PC-3 (cell line): ENCODE data around the gene AHNAK2. TPM values are rescaled to one million over a fixed set of nuclear protein-coding genes. Genes with fewer than 3 reads are reported as not detected.

Experiments used
- ATAC-seq: fragments of 200-7000 bp; cut with Tn5 transposase; 2 replicates; pipeline ENCODE4 v1.9.1; 2020; ENCODE audit warnings: mild to moderate bottlenecking, moderate library complexity
- BruUV-seq: library from RNA; stranded (reverse); fragments of 400-500 nt; replicated peaks from 2 replicates; lab custom pipeline; 2021; lab: Mats Ljungman, UMichigan
- CTCF ChIA-PET: fragments of 300-600 bp; sonication (Branson Sonifier 250); formaldehyde crosslinking; loops from one replicate; lab custom pipeline; 2022; ENCODE audit warnings: antibody characterized with exemption; lab: Charles Lee
- POLR2A ChIA-PET: fragments of 300-600 bp; sonication (Branson Sonifier 250); formaldehyde crosslinking; loops from one replicate; lab custom pipeline; 2022; ENCODE audit warnings: antibody characterized with exemption; ENCODE audit not compliant: unreplicated experiment; lab: Charles Lee
- DNase-seq: peaks from one replicate; pipeline ENCODE4 v3.0.0-alpha.2; 2015
- H2AFZ ChIP-seq: fragments of 300-600 bp; sonication (generic); 2 replicates; pipeline ENCODE4 v1.6.0; 2016; ENCODE audit warnings: antibody characterized with exemption, low read length
- H3F3A ChIP-seq: fragments of 300-600 bp; sonication (generic); one replicate; pipeline ENCODE4 v1.6.0; 2017; ENCODE audit warnings: antibody characterized with exemption, low read length, control low read depth, mild to moderate bottlenecking; ENCODE audit not compliant: unreplicated experiment
- H3K27ac ChIP-seq: fragments of 300-600 bp; sonication (generic); 2 replicates; pipeline ENCODE4 v1.5.1; 2016; ENCODE audit warnings: mild to moderate bottlenecking, low read length
- H3K27me3 ChIP-seq: fragments of 300-600 bp; sonication (generic); 2 replicates; pipeline ENCODE4 v1.6.1; 2016; ENCODE audit warnings: low read length, mixed read lengths
- H3K36me3 ChIP-seq: fragments of 300-600 bp; sonication (generic); 2 replicates; pipeline ENCODE4 v1.6.1; 2016; ENCODE audit warnings: low read depth, mixed run types, low read length, mixed read lengths
- H3K4me1 ChIP-seq: fragments of 300-600 bp; sonication (generic); 2 replicates; pipeline ENCODE4 v1.5.1; 2016; ENCODE audit warnings: low read length; ENCODE audit not compliant: insufficient read depth
- H3K4me2 ChIP-seq: fragments of 300-600 bp; sonication (generic); 2 replicates; pipeline ENCODE4 v1.6.0; 2016; ENCODE audit warnings: low read length
- H3K4me3 ChIP-seq: fragments of 300-600 bp; sonication (generic); 2 replicates; pipeline ENCODE4 v1.5.1; 2016; ENCODE audit warnings: mild to moderate bottlenecking, low read length, mixed read lengths
- H3K79me2 ChIP-seq: fragments of 300-600 bp; sonication (generic); 2 replicates; pipeline ENCODE4 v1.6.1; 2017; ENCODE audit warnings: low read length, mixed read lengths
- H3K9ac ChIP-seq: fragments of 300-600 bp; sonication (generic); 2 replicates; pipeline ENCODE4 v1.6.0; 2016; ENCODE audit warnings: mild to moderate bottlenecking, low read length
- H3K9me2 ChIP-seq: fragments of 300-600 bp; sonication (generic); replicated peaks from 2 replicates; pipeline ENCODE4 v1.6.1; 2016; ENCODE audit warnings: mixed run types, low read length, mixed read lengths
- H3K9me3 ChIP-seq: fragments of 300-600 bp; sonication (generic); 2 replicates; pipeline ENCODE4 v1.6.1; 2016; ENCODE audit warnings: low read length, mixed read lengths
- H4K20me1 ChIP-seq: fragments of 300-600 bp; sonication (generic); 2 replicates; pipeline ENCODE4 v1.6.1; 2016; ENCODE audit warnings: low read length, mixed read lengths
- EZH2 ChIP-seq: fragments of 300-600 bp; sonication (generic); IDR thresholded peaks from one replicate; pipeline ENCODE4 v1.6.1; 2017; ENCODE audit warnings: antibody characterized with exemption, mild to moderate bottlenecking, low read length; ENCODE audit not compliant: unreplicated experiment
- EZH2phosphoT487 ChIP-seq: fragments of 300-600 bp; sonication (generic); IDR thresholded peaks from 2 replicates; pipeline ENCODE4 v1.6.1; 2018; ENCODE audit warnings: mild to moderate bottlenecking, antibody characterized with exemption, low read length, borderline replicate concordance
- intact Hi-C: fragments of 100-400 bp; cut with micrococcal nuclease; formaldehyde crosslinking; loops from 2 replicates; pipeline ENCODE4 v1.9.0; 2023
- total RNA-seq: library from RNA; depleted of rRNA; stranded (reverse); fragments of >200 nt; gene quantifications from 2 replicates; pipeline ENCODE4 v1.2.3, GENCODE V29; 2014
- TF ChIP-seq, protein P1 (sequence below): fragments of 300-600 bp; sonication (generic); conservative IDR thresholded peaks from 2 replicates; pipeline ENCODE4 v1.5.1; 2017; ENCODE audit warnings: antibody characterized with exemption, low read depth, mild to moderate bottlenecking, low read length

Gene AHNAK2
- total RNA-seq, 1 experiment from 2014 or later = 25.0 TPM

DNA sequence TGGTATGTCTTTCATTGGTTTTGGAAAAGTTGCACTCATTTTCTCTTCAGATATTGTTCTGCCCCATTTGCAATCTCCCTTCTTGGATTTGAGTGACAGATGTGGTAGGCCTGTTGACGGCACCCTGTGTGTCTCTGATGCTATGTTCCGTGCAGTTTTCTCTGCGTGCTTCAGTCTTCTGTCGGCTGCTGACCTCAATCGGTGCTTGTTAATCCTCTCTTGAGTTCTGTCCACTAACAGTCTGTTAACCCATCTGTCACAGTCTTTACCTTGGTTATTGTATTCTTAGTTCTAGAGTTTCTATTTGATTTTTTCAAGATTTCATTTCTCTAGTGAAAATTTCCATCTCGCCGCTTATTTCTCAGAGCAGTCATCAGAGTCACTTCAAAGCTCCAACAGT lies 74.2 kb downstream of the AHNAK2 start:
- DNase-seq = no peak
- Histone ChIP-seq H4K20me1 (no peaks in the 10 kb centered on the region), H3F3A (no peaks in the 10 kb centered on the region), H3K79me2 (no peaks in the 10 kb centered on the region), H3K9ac (no peak overlapping the region), H3K36me3 (no peaks in the 10 kb centered on the region), H3K27ac (no peak overlapping the region), H3K9me2 (no peaks in the 10 kb centered on the region), H3K4me1 (no peaks in the 10 kb centered on the region), H2AFZ (no peak overlapping the region), H3K4me3 (no peak overlapping the region), H3K4me2 (no peak overlapping the region), H3K9me3 (no peaks in the 10 kb centered on the region), H3K27me3 (peaks cover 16% of the 10 kb centered on the region; the same call in 1 of the 2 replicates)
- POLR2A ChIA-PET = no interaction called here
- BruUV-seq = no TSS peak
- no peak for ATAC-seq
- intact Hi-C loops = no loop called here
- CTCF ChIA-PET = no interaction called here
- TF ChIP-seq, protein P1, sequence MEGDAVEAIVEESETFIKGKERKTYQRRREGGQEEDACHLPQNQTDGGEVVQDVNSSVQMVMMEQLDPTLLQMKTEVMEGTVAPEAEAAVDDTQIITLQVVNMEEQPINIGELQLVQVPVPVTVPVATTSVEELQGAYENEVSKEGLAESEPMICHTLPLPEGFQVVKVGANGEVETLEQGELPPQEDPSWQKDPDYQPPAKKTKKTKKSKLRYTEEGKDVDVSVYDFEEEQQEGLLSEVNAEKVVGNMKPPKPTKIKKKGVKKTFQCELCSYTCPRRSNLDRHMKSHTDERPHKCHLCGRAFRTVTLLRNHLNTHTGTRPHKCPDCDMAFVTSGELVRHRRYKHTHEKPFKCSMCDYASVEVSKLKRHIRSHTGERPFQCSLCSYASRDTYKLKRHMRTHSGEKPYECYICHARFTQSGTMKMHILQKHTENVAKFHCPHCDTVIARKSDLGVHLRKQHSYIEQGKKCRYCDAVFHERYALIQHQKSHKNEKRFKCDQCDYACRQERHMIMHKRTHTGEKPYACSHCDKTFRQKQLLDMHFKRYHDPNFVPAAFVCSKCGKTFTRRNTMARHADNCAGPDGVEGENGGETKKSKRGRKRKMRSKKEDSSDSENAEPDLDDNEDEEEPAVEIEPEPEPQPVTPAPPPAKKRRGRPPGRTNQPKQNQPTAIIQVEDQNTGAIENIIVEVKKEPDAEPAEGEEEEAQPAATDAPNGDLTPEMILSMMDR = no peak
- TF ChIP-seq EZH2 (no peak), EZH2phosphoT487 (no peak)

DNA sequence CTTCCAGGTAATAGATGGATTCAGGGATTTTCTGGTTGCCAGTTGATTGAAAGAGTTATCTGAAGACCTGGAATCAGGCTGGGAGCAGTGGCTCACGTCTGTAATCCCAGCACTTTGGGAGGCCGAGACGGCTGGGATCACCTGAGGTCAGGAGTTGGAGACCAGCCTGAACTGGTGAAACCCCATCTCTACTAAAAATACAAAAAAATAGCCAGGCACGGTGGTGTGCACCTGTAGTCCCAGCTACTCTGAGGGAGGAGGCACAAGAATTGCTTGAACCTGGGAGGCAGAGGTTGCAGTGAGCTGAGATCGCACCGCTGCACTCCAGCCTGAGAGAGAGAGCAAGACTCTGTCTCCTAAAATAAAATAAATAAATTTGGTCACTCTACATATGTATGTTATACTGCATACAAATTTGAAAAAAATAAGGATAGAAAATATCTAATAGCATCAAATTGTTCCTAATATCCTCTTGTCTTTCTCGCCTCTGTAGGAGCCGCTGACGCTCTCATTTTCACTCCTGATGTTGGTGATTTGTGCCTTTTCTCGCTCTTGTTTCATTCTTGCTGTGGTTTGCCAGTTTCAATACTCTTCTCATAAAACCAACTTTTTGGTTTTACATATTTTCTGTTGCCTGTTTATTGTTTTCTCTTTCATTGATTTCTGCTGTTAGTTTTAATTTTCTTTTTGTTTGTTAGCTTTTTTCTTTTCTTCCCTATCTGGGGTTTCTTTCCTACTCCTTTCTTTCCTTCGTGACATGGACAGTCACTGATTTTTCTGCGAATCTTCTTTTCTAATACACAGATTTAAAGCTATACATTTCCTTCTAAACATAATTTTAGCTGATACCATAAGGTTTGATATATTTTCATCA lies 77.3 kb downstream of the AHNAK2 start:
- no peaks in the 10 kb centered on the region for H3K79me2 ChIP-seq
- H3K36me3 ChIP-seq = no peaks in the 10 kb centered on the region
- peaks cover 9% of the 10 kb centered on the region; the same call in 1 of the 2 replicates for H3K27me3 ChIP-seq
- POLR2A ChIA-PET = interaction anchor here (0.7 kb wide), 1 partner anchor 105 kb away, joined by 10 read pairs; no protein-coding TSS in a partner anchor
- H3K9ac ChIP-seq = no peak overlapping the region
- no peak overlapping the region for H2AFZ ChIP-seq
- TF ChIP-seq EZH2 = no peak
- TF ChIP-seq, protein P1 = no peak
- TF ChIP-seq EZH2phosphoT487 = no peak
- no peak overlapping the region for H3K27ac ChIP-seq
- no peaks in the 10 kb centered on the region for H3K9me2 ChIP-seq
- DNase-seq (no peak), ATAC-seq (no peak)
- no TSS peak for BruUV-seq
- H4K20me1 ChIP-seq = no peaks in the 10 kb centered on the region
- no peaks in the 10 kb centered on the region for H3K4me1 ChIP-seq
- no peak overlapping the region for H3K4me3 ChIP-seq
- intact Hi-C loops = no loop called here
- CTCF ChIA-PET = no interaction called here
- H3F3A ChIP-seq = no peaks in the 10 kb centered on the region
- H3K4me2 ChIP-seq = no peak overlapping the region
- H3K9me3 ChIP-seq = no peaks in the 10 kb centered on the region

DNA sequence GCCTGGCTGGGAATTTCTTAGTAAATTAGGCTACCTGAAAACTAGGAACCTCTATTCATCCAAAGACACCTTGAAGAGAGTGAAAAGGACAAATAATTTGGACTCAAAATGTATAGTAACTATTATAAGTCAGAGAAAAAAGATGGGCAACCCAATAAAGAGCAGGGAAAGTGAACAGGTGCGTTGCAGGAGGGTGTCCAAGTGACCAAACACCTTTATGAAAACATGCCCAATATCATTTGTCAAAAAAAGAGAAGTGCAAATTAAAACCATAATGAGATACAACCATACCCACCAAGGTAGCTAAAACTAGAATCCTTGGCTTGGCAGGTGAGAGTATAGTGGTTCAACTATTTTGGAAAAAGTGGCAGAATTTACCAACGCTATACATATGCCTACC lies 78.4 kb downstream of the AHNAK2 start:
- CTCF ChIA-PET = no interaction called here

More for the DNA sequence above, 78.4 kb downstream of the AHNAK2 start:
- no peaks in the 10 kb centered on the region for H4K20me1 ChIP-seq
- ATAC-seq = no peak
- H3K79me2 ChIP-seq = no peaks in the 10 kb centered on the region
- no TSS peak for BruUV-seq
- DNase-seq = no peak
- intact Hi-C loops = no loop called here
- no peaks in the 10 kb centered on the region for H3K9me2 ChIP-seq
- H3K4me3 ChIP-seq = no peak overlapping the region
- H3K27me3 ChIP-seq = peaks cover 7% of the 10 kb centered on the region; the same call in 1 of the 2 replicates
- no peak overlapping the region for H3K4me2 ChIP-seq
- H3K9me3 ChIP-seq = no peaks in the 10 kb centered on the region
- POLR2A ChIA-PET = no interaction called here
- H3K27ac ChIP-seq = no peak overlapping the region
- H3K36me3 ChIP-seq = no peaks in the 10 kb centered on the region
- H3F3A ChIP-seq = no peaks in the 10 kb centered on the region
- H3K4me1 ChIP-seq = no peaks in the 10 kb centered on the region
- TF ChIP-seq, protein P1 = no peak
- TF ChIP-seq EZH2 (no peak), EZH2phosphoT487 (no peak)
- H2AFZ ChIP-seq = no peak overlapping the region
- no peak overlapping the region for H3K9ac ChIP-seq
